WTC11 (cell line): ENCODE data around the gene DENND5A. TPM values are rescaled to one million over a fixed set of nuclear protein-coding genes. Genes with fewer than 3 reads are reported as not detected.

Experiments
- ATAC-seq: fragments of 200-7000 bp; cut with Tn5 transposase; 2 replicates; pipeline ENCODE4 v1.10.0; 2021; ENCODE audit warnings: mild to moderate bottlenecking, moderate library complexity
- CTCF ChIA-PET: fragments of 300-600 bp; sonication (Branson Sonifier 250); formaldehyde crosslinking; loops from one replicate; lab custom pipeline; 2021; ENCODE audit warnings: antibody characterized with exemption; lab: Charles Lee
- POLR2A ChIA-PET: fragments of 350-600 bp; sonication (Branson Sonifier 250); formaldehyde crosslinking; loops from one replicate; lab custom pipeline; 2021; ENCODE audit warnings: antibody characterized with exemption; lab: Charles Lee
- DNase-seq: peaks from one replicate; pipeline ENCODE4 v3.0.0; 2021; ENCODE audit warnings: low spot score
- H3K27ac Mint-ChIP-seq: 2 replicates; pipeline ENCODE4 v1.8.0; 2021; ENCODE audit warnings: mixed read lengths
- H3K27me3 Mint-ChIP-seq: 2 replicates; pipeline ENCODE4 v1.8.0; 2021; ENCODE audit warnings: low read depth, mild to moderate bottlenecking, moderate library complexity, mixed read lengths
- H3K36me3 Mint-ChIP-seq: 2 replicates; pipeline ENCODE4 v1.8.0; 2021; ENCODE audit warnings: mixed read lengths
- H3K4me1 Mint-ChIP-seq: 2 replicates; pipeline ENCODE4 v1.8.0; 2022; ENCODE audit warnings: mixed read lengths
- H3K4me3 Mint-ChIP-seq: 2 replicates; pipeline ENCODE4 v1.8.0; 2021; ENCODE audit warnings: mild to moderate bottlenecking, moderate library complexity, mixed read lengths
- H3K9me3 Mint-ChIP-seq: 2 replicates; pipeline ENCODE4 v1.8.0; 2021; ENCODE audit warnings: mixed read lengths
- ATF1 ChIP-seq: sonication (generic); formaldehyde crosslinking; IDR thresholded peaks from 2 replicates; pipeline ENCODE4 v1.8.1; 2023; ENCODE audit warnings: mild to moderate bottlenecking, moderate library complexity, missing genetic modification reagents
- ATF2 ChIP-seq: sonication (generic); formaldehyde crosslinking; IDR thresholded peaks from 2 replicates; pipeline ENCODE4 v1.8.1; 2022; ENCODE audit warnings: low read depth, missing genetic modification reagents, borderline replicate concordance
- EMX1 ChIP-seq: fragments of 250-450 bp; sonication (Bioruptor Pico); IDR thresholded peaks from 2 replicates; pipeline ENCODE4 v1.8.0; 2021; ENCODE audit warnings: mild to moderate bottlenecking
- ERG ChIP-seq: fragments of 250-450 bp; sonication (Bioruptor Pico); IDR thresholded peaks from 2 replicates; pipeline ENCODE4 v1.8.0; 2021; ENCODE audit warnings: mild to moderate bottlenecking
- ESRRA ChIP-seq: sonication (generic); formaldehyde crosslinking; IDR thresholded peaks from 2 replicates; pipeline ENCODE4 v1.8.1; 2022; ENCODE audit warnings: mild to moderate bottlenecking, missing genetic modification reagents, borderline replicate concordance
- ETV6 ChIP-seq: sonication (generic); formaldehyde crosslinking; IDR thresholded peaks from 2 replicates; pipeline ENCODE4 v1.8.1; 2022; ENCODE audit warnings: mild to moderate bottlenecking, missing genetic modification reagents
- GTF2I ChIP-seq: fragments of 250-450 bp; sonication (Bioruptor Pico); conservative IDR thresholded peaks from 2 replicates; pipeline ENCODE4 v1.4.0; 2021; ENCODE audit warnings: mild to moderate bottlenecking
- HMGXB4 ChIP-seq: sonication (generic); formaldehyde crosslinking; IDR thresholded peaks from 2 replicates; pipeline ENCODE4 v1.8.1; 2023; ENCODE audit warnings: mild to moderate bottlenecking, moderate library complexity, missing genetic modification reagents
- IRF2 ChIP-seq: sonication (generic); formaldehyde crosslinking; IDR thresholded peaks from 2 replicates; pipeline ENCODE4 v1.8.0; 2022; ENCODE audit warnings: low read depth, missing genetic modification reagents, borderline replicate concordance
- JUN ChIP-seq: sonication (generic); formaldehyde crosslinking; IDR thresholded peaks from 2 replicates; pipeline ENCODE4 v1.8.0; 2023; ENCODE audit warnings: mild to moderate bottlenecking, missing genetic modification reagents
- MYBL2 ChIP-seq: sonication (generic); formaldehyde crosslinking; IDR thresholded peaks from 2 replicates; pipeline ENCODE4 v1.8.1; 2023; ENCODE audit warnings: mild to moderate bottlenecking, moderate library complexity, missing genetic modification reagents
- NFATC4 ChIP-seq: fragments of 250-450 bp; sonication (Bioruptor Pico); IDR thresholded peaks from 2 replicates; pipeline ENCODE4 v1.9.0; 2021; ENCODE audit warnings: mild to moderate bottlenecking
- SMAD3 ChIP-seq: sonication (generic); formaldehyde crosslinking; IDR thresholded peaks from 2 replicates; pipeline ENCODE4 v1.8.0; 2022; ENCODE audit warnings: missing genetic modification reagents, mild to moderate bottlenecking, borderline replicate concordance
- SOX15 ChIP-seq: fragments of 250-450 bp; sonication (Bioruptor Pico); IDR thresholded peaks from 2 replicates; pipeline ENCODE4 v1.9.0; 2021; ENCODE audit warnings: mild to moderate bottlenecking
- TEAD1 ChIP-seq: sonication (generic); formaldehyde crosslinking; IDR thresholded peaks from 2 replicates; pipeline ENCODE4 v1.8.0; 2022; ENCODE audit warnings: mild to moderate bottlenecking, missing genetic modification reagents
- USF1 ChIP-seq: sonication (generic); formaldehyde crosslinking; IDR thresholded peaks from 2 replicates; pipeline ENCODE4 v1.8.0; 2022; ENCODE audit warnings: mild to moderate bottlenecking, missing genetic modification reagents
- USF2 ChIP-seq: sonication (generic); formaldehyde crosslinking; IDR thresholded peaks from 2 replicates; pipeline ENCODE4 v1.8.1; 2023; ENCODE audit warnings: mild to moderate bottlenecking, missing genetic modification reagents, moderate library complexity
- ZMAT4 ChIP-seq: fragments of 250-450 bp; sonication (Bioruptor Pico); IDR thresholded peaks from 2 replicates; pipeline ENCODE4 v1.9.0; 2021; ENCODE audit warnings: mild to moderate bottlenecking
- ZNF121 ChIP-seq: sonication (generic); formaldehyde crosslinking; IDR thresholded peaks from 2 replicates; pipeline ENCODE4 v1.8.0; 2023; ENCODE audit warnings: missing genetic modification reagents
- ZNF219 ChIP-seq: sonication (generic); formaldehyde crosslinking; IDR thresholded peaks from 2 replicates; pipeline ENCODE4 v1.8.0; 2023; ENCODE audit warnings: missing genetic modification reagents, mild to moderate bottlenecking, borderline replicate concordance
- ZNF263 ChIP-seq: sonication (generic); formaldehyde crosslinking; IDR thresholded peaks from 2 replicates; pipeline ENCODE4 v1.8.1; 2022; ENCODE audit warnings: low read depth, mild to moderate bottlenecking, moderate library complexity, missing genetic modification reagents
- ZNF671 ChIP-seq: fragments of 250-450 bp; sonication (Bioruptor Pico); IDR thresholded peaks from 2 replicates; pipeline ENCODE4 v1.8.0; 2021; ENCODE audit warnings: mild to moderate bottlenecking
- ZSCAN18 ChIP-seq: fragments of 250-450 bp; sonication (Bioruptor Pico); IDR thresholded peaks from 2 replicates; pipeline ENCODE4 v2.1.2; 2022; ENCODE audit warnings: mild to moderate bottlenecking, moderate library complexity
- total RNA-seq: library from RNA; stranded (reverse); gene quantifications from 3 replicates; pipeline ENCODE4 v1.2.3, GENCODE V29; 2021
- TF ChIP-seq, protein P1 (sequence below): fragments of 200-600 bp; IDR thresholded peaks from 2 replicates; pipeline ENCODE4 v1.8.0; 2022; ENCODE audit warnings: antibody characterized with exemption

Gene DENND5A
- total RNA-seq, 1 experiment from 2014 or later, result 69.3 TPM

GRCh38 chr11:9176550-9176949, 88.6 kb downstream of the DENND5A start:
- no peak for DNase-seq
- TF ChIP-seq TEAD1 (CRISPR knock-in tag) (no peak), ATF1 (CRISPR knock-in tag) (no peak), ATF2 (CRISPR knock-in tag) (no peak), IRF2 (CRISPR knock-in tag) (no peak), EMX1 (CRISPR knock-in tag) (no peak), GTF2I (CRISPR knock-in tag) (no peak), ZNF263 (no peak)
- H3K9me3 Mint-ChIP-seq, result no peaks in the 10 kb centered on the region
- H3K27me3 Mint-ChIP-seq, result no peaks in the 10 kb centered on the region
- no peak for ATAC-seq
- peaks cover 60% of the 10 kb centered on the region for H3K36me3 Mint-ChIP-seq
- no peak overlapping the region for H3K4me3 Mint-ChIP-seq
- no peak overlapping the region for H3K27ac Mint-ChIP-seq
- CTCF ChIA-PET, result interaction anchor here (0.6 kb wide), 1 partner anchor 14 kb away, joined by 3 read pairs; no protein-coding TSS in a partner anchor
- peaks cover 9% of the 10 kb centered on the region for H3K4me1 Mint-ChIP-seq
- POLR2A ChIA-PET, result no interaction called here

DNA sequence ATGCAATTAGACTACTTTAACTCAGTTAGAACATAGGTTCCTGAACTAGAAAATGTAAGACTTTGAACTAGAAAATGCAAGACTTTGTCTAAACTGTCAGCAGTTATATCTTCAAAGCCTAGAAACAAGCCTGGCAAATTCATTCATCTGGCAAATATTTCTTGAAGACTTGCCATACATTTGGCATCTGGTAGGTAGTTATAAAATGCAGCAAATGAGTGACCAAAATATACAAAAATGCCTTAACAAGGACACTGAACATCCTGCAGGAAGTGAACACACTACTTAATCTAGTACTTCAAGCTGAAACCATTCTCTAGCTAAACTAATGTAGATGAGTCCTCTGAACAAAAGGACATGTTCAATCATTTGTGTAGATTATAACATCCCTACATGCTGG, 89.0 kb downstream of the DENND5A start:
- H3K27me3 Mint-ChIP-seq, result no peaks in the 10 kb centered on the region
- no peaks in the 10 kb centered on the region for H3K9me3 Mint-ChIP-seq
- DNase-seq, result no peak
- peaks cover 9% of the 10 kb centered on the region for H3K4me1 Mint-ChIP-seq
- no peak overlapping the region for H3K4me3 Mint-ChIP-seq
- TF ChIP-seq JUN (no peak), ERG (CRISPR knock-in tag) (no peak), USF2 (CRISPR knock-in tag) (no peak), SMAD3 (no peak), GTF2I (CRISPR knock-in tag) (no peak), ZNF671 (no peak), MYBL2 (CRISPR knock-in tag) (no peak), USF1 (CRISPR knock-in tag) (no peak), SOX15 (CRISPR knock-in tag) (no peak), HMGXB4 (CRISPR knock-in tag) (no peak), ZSCAN18 (CRISPR knock-in tag) (no peak), ZNF121 (no peak), NFATC4 (CRISPR knock-in tag) (no peak), ETV6 (CRISPR knock-in tag) (no peak), ESRRA (CRISPR knock-in tag) (no peak), ZNF219 (CRISPR knock-in tag) (no peak), ZMAT4 (CRISPR knock-in tag) (no peak)
- TF ChIP-seq, protein P1, sequence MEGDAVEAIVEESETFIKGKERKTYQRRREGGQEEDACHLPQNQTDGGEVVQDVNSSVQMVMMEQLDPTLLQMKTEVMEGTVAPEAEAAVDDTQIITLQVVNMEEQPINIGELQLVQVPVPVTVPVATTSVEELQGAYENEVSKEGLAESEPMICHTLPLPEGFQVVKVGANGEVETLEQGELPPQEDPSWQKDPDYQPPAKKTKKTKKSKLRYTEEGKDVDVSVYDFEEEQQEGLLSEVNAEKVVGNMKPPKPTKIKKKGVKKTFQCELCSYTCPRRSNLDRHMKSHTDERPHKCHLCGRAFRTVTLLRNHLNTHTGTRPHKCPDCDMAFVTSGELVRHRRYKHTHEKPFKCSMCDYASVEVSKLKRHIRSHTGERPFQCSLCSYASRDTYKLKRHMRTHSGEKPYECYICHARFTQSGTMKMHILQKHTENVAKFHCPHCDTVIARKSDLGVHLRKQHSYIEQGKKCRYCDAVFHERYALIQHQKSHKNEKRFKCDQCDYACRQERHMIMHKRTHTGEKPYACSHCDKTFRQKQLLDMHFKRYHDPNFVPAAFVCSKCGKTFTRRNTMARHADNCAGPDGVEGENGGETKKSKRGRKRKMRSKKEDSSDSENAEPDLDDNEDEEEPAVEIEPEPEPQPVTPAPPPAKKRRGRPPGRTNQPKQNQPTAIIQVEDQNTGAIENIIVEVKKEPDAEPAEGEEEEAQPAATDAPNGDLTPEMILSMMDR, result no peak
- no peak for ATAC-seq
- no peak overlapping the region; the same call in 1 of the 2 replicates for H3K27ac Mint-ChIP-seq
- ChIA-PET CTCF (interaction anchor here (0.6 kb wide), 1 partner anchor 14 kb away, joined by 3 read pairs; no protein-coding TSS in a partner anchor), POLR2A (no interaction called here)
- peaks cover 60% of the 10 kb centered on the region for H3K36me3 Mint-ChIP-seq
